Measurements from ENCODE around the gene GNAI2. TPM values are rescaled to one million over a fixed set of nuclear protein-coding genes. Genes with fewer than 3 reads are reported as not detected.
A peak's percentile ranks its signal among the peaks of the same experiment; 100 is the strongest.
"Not testable (repeated sequence)": the region's sequence is repeated elsewhere in the genome, so short reads cannot be mapped to it uniquely, and the experiment has no call there.

Gene GNAI2
- total RNA-seq, 1 experiment from 2014 or later: 403 TPM

DNA sequence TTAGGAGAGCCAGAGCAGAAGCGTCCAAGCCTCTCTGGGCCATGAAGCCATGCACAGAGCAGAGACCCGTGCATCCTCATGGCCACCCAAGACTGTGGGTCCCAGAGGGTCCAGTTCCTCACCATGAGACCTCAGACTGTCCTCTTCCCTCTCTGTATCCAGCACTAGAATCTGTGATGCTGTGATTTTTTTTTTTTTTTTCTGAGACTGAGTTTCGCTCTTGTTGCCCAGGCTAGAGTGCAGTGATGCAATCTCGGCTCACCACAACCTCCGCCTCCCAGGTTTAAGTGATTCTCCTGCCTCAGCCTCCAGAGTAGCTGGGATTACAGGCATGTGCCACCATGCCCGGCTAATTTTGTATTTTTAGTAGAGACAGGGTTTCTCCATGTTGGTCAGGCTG, 8.8 kb downstream of the GNAI2 start:
- DNase-seq (ENCODE audit: low read depth): not testable (repeated sequence)

DNA sequence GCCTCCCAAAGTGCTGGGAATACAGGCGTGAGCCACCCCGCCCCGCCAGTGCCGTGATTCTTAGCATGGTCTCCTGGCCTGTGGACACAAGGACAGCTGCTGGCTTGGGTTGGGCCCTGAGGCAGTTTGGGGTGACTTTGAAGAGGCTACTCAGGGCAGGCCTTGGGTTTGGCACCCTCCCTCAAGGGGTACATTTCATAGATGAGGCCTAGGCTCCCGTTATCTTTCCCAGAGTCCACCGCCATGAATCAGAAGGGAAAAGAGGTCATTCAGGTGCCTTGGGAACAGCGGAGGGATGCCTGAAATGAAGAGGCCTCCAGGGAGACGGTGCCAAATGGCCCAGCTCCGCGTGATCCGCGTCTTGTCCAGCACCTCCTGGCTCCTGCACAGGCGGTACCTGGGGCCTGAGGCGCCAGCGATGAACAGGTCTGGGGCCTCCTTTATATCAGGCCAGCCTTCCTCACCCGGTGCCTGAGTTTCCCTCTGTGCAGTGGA, 9.3 kb downstream of the GNAI2 start:
- DNase-seq (ENCODE audit: low read depth): no peak

DNA sequence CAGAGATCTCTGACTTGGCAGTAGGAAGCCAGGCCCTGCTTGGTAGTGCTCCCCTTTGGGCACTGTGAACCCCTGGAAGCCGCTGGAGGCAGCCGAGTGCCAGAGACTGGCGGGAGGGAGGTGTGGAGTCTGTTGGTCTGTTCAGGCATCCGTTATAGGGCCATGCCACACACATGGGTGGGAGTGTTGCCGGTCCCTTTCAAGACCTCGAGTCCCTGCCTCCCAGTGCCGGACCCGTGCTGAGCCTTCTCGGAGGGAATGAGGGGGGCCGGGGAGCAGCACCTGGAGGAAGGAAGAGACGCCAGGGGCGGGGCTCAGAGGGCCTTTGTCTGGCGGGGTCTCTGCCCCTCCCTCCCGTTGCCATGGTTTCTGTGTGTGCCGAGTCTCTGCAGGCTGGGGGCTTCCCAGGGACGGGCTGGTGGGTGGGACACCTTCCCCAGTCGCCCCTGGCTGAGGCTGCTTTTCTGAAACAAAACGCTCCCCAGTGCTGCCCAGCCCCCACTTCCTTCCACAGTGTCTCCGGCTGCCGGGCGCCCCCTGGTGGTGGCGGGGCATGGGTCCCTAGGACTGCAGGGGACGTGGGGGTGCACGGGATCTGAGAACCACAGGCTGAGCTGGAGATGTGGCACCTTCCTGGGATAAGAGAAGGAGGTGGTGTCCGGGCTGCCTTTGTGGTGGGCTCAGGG, 10.0 kb downstream of the GNAI2 start:
- no peak for DNase-seq (ENCODE audit: low read depth)

DNA sequence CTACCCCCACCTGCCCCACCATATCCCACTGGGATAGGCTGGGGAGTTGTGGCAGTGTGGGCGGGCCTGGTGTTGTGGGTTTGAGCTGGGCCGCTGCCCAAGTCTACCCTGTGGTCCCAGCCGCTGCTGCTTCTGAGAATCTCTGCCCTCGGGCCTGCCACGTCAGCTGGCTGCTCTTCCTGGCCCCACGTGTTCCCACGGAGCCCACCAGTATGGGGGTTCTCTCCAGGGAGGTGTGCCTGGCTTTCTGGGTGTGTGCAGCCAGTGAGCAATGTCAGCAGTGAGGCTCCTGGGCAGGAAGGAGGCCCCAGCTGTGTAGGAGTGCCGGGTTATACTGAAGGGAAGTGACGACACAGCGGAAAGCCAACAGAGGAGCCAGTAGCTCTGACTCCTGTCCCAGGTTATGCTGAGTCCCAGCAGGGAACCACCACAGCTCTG, 10.5 kb downstream of the GNAI2 start:
- DNase-seq (ENCODE audit: low read depth): peak; percentile 99

DNA sequence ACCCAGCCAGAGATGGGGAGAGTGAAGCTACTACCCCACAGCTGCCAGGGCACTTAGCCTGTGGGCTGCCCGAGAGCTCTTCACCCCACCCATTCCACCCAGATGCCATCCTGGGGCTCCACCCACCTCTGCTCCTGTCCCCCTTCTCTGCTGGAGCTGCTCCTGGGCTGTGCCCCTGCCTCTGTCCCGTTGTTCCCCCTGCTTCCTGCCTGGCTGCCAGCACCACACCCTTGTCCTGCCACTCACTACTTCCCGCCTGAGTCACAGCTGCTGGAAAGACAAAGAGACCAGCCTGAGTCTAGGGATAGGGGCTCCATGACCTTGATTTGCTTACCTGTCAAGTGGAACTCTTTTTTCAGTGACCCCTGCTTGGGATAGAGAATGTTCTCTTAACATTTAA, 12.4 kb downstream of the GNAI2 start:
- peak; percentile 84 for DNase-seq (ENCODE audit: low read depth)

DNA sequence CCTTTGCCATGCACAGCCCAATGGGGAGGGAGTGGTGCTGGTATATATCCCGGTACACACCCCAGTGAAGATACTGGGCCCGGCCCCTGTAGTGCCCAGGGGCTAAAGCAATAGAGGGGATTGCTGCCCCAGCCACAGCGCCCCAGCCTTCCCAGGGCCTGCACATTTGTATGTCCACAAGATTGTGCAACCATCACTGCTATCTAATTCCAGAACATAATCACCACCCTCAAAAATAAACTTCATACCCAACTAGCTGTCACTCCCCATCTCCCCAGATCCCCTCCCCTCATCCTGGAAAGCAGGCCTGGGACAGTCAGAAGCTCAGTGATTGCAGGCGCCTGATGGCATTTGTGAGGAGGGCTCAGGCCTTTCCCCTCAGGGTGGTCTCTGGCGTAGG, 13.5 kb downstream of the GNAI2 start:
- no peak for DNase-seq (ENCODE audit: low read depth)

DNA sequence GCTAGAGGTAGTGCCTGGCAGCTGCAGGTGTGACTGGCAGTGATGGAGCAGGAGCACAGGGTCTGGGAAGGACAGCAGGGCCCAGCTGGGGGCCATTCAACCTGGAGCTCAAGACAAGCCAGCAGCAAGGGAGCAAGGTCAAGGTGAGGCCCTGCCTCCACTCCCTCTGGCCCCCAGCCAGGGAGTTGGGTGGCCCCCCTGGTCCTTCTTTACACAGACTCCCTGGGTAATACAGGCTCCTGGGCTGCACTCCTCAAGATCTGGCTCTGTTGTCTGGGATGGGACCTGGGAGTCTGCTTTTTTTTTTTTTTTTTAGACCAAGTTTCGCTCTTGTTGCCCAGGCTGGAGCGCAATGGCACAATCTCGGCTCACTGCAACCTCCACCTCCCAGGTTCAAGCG, 14.5 kb downstream of the GNAI2 start:
- no peak for DNase-seq (ENCODE audit: low read depth)

DNA sequence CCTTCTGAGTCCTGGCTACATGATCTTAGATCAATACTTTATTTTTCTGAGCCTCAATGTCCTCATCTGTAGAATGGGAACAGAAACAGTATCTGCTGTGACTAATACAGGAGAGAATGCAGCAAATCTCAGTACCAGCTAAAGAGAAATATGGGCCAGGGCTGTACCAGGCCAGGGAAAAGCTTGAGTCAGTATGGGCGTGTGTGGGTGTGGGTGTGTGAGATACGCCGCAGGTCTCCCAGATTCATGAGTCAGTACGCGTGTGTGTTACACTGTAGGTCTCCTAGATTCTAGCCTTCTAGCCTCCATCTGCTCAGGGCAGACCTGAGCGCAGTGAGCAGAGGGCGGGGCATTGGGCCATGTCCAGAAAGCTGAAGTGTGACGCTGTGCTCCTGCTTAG, 15.2 kb downstream of the GNAI2 start:
- peak; percentile 95 for DNase-seq (ENCODE audit: low read depth)

DNA sequence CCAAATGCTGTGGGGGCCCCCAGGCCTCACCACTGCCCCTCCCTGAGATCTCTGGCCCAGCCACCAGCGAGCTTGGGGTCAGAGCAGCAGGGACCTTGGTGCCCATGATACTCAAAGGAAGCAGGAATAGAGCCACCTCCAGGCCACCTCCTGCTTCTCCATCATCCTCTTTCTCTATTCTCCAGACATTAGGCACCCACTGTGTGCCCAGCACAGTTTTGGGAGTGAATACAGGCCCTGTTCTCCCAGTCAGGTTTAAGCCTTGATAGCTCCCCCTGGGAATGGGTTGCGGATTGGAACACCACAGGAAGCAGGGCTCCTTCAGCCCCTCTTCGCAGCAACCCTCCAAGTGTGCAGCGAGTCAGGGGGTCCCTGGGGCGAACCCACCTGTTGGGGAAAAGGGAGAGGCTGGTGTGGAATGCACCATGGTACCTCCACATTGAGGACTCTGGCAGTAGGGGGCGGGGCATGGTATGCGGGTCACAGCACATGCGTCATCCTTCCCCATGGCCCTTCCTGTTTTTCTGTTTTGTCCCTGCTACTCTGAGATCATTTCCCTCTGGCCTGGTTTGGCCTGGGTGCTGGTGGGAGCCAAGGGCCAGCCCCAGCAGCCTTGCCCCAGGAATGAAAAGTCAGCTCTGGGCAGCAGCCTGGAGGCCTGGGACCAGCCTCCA, 18.7 kb downstream of the GNAI2 start:
- peak; percentile 73 for DNase-seq (ENCODE audit: low read depth)

DNA sequence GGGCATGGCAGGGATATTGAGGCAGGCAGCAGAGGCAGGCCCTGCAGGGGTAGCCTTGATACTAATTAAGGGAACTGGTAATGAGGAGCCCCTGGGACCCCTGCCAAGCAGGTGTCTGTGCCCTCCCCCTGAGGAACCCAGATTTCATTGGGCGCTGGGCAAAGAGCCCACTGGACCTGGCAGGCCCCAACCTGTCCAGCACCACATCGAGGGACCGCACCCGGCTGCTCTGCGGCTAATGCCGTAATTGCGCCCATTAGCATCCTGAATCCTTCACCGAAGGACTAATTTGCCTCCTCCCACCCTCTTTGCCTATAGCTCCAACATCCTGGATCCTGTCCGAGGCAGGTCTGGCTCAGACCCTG, 19.2 kb downstream of the GNAI2 start:
- no peak for DNase-seq (ENCODE audit: low read depth)

DNA sequence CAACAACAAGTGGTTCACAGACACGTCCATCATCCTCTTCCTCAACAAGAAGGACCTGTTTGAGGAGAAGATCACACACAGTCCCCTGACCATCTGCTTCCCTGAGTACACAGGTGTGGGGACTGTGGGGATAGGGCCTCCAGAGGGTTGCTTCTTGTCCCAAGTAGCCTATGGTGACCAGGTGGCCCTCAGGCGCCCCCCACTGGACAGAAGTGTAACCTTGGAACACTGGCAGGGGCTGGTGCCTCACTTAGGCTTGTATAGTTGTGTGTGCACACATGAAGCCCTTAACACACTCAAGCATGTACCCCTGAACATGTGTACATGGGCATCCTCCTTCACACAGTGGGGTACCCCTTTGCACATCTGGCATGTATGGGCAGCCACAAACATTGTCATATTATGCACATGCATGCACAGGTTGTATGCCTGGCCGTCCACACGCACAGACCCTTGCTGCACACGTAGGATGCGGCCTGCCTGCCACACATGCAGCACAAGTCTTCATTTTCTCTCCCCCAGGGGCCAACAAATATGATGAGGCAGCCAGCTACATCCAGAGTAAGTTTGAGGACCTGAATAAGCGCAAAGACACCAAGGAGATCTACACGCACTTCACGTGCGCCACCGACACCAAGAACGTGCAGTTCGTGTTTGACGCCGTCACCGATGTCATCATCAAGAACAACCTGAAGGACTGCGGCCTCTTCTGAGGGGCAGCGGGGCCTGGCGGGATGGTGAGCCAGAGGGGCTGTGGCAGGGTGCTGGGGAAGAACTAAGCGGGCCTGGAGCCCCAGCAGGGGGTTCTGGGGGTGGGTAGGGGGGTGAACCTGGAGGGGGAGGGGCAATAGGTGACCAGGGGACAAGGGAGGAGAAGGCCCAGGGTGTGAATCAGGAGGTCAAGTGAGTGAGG, 21.2 kb downstream of the GNAI2 start:
- peak; percentile 52 for DNase-seq (ENCODE audit: low read depth)

DNA sequence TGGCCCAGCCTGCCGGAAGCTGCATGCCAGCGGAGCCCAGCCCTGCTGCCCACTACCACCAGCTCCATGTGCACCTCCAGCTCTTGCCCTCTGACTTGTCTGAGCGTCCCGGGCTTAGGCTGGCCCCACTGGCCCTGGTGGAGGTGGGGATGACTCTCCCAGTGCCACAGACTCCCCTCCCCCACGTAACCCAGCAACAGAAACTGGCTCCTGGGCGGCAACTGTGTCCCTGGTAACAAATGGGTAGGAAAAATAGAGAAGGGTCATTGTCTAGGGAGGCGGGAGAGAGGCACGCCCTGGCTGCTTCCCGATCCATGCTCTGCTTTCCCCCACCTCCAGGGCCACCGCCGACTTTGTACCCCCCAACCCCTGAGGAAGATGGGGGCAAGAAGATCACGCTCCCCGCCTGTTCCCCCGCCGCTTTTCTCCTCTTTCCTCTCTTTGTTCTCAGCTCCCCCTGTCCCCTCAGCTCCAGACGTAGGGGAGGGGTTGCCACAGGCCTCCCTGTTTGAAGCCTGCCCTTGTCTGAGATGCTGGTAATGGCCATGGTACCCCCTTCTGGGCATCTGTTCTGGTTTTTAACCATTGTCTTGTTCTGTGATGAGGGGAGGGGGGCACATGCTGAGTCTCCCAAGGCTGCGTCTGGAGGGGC, 22.2 kb downstream of the GNAI2 start:
- DNase-seq (ENCODE audit: low read depth): no peak

DNA sequence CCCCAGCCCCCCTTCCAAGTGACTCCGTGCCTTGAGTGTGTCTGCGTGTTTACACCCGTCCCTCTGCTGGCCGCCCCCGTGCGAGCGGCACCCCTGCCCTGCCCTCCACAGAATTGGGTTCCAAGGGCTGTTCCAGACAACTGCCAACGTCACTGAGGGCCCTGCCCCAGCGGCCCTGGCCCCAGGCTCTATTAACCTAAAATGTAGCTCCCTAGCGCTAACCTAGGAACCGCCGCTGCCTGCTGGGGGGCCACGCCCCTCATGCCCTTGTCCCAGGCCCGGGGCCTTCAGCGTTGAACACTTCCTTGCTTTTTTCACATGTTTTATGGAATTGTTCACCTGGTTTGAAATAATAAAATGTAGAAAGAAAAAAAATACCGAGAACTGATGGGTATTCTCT, 23.0 kb downstream of the GNAI2 start:
- DNase-seq (ENCODE audit: low read depth): no peak

DNA sequence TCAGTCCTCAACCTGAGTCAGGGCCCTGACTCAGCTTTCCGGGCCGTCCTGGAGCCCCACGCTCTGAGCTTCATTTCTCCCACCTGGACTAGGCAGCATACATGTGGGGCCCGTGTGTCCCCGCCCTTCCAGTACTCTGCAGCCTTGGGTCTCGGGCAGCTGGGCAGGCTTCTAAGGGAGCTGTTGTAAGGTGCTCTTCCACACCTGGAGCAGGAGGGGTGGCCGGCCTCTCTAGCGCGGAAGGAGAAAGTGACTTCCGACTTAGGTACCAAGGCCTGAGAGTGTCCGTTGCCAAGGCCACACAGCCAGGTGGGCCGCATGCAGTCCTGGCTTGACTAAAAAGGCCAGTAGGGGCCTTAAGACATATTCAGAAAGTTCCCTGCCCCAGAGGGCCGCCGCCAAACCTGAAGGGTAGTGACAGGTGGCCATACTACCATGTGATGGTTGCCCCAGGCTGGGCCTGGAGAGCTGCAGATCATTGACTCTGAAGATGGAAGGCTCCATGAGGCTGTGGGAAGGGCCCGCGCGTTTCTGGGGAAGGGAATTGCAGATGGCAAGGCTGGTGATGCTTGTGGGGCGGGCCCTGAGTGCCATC, 23.5 kb downstream of the GNAI2 start:
- no peak for DNase-seq (ENCODE audit: low read depth)

DNA sequence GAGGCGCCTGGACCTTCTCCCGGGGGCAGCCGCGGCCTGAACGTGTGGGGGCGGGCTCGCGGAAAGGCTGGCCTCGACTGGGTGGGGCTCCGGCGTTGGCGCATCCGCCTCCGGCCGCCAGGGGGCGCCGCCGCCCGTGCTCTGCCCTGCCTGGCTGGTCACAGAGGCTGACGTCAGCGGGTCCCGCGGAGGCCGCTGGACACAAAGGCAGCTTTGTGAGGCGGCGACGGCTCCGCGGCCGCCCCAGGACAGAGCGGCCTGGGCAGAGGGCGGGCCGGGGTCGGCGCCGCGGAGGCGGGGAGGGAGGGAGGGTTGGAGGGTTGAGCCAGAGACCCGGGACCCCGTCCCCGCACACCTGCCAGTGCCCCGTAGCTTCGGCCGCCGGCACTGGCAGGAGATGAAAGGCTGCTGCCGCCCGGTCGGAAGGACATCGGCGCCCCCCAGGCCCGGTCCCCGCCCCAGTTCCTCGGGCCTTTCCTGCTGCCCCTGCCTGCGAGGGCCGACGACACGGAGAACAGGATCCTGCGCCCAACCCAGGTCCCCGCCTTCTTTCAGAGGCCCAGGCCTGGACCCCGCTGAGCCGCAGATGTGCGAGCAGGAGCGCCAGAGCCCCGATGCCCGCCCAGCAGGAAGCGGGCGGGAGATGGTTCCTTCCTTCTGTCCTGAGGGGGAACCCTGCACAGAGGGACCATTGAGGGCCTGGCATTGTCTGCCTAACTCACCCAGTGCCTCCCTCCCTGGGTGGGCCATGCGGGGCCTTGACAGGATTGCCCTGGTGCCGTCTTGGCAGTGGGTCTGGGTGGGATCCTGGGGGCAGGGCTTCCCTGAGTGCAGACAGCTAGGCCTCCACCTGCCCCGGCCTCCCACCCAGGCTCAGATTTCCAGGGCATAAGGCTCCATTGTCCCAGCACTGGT, 24.3 kb downstream of the GNAI2 start:
- DNase-seq (ENCODE audit: low read depth): peak; percentile 91

DNA sequence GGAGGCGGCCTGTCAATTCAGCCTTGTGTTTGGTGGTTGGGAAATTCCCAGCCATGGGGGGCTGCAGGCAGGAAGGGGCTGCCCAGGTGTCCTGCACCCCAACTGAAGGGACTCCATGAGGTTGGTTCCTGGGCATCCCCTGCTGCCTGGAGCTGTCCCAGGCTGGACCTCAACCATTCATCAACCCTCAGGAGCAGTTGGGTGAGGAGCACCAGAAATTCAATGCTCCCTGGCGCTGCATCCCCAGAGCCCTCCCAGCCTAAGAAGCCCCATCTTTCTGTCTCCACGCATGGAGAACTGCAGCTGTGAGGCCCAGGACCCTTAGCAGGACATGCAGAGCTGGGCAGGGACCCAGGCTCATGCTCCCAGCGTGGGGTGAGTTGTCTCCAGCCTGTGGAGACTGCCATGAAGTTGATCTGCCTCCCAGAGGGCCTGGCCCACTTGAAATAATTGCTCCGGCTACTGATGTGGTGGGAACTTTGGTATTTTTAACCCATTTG, 25.0 kb downstream of the GNAI2 start:
- DNase-seq (ENCODE audit: low read depth): no peak

DNA sequence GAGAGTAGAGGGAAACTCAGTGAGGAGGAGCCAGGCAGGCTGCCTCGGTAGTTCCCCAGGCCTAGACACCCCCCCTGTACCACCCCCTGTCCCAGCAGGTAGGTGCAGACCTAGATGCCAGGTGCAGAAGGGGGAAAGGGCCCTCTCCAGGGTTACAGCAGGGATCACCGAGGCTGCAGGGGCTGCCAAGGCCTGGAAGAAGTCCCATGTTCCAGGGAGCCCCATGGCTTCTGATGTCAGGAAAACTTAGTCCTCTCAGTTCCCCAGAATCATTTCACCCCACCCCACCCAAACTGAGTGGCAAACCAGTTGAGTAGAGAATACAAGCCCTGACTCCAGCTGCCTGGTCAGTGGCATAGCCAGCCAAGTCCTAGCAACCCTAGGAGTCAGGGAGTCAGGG, 25.5 kb downstream of the GNAI2 start:
- DNase-seq (ENCODE audit: low read depth): no peak

DNA sequence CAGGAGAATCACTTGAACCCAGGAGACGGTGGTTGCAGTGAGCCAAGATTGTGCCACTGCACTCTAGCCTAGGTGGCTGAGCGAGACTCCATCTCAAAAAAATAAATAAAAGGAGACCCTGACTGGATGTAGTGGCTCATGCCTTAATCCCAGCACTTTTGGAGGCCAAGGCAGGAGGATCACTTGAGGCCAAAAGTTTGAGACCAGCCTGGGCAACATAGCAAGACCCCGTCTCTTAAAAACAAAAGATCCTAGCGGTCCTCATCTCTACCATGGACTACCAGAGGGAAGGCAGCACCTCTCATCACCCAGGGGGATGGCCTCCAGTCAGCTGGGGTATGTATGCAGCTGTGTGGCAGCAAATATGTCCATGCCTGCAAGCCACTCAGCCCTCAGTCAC, 26.2 kb downstream of the GNAI2 start:
- not testable (repeated sequence) for DNase-seq (ENCODE audit: low read depth)

DNA sequence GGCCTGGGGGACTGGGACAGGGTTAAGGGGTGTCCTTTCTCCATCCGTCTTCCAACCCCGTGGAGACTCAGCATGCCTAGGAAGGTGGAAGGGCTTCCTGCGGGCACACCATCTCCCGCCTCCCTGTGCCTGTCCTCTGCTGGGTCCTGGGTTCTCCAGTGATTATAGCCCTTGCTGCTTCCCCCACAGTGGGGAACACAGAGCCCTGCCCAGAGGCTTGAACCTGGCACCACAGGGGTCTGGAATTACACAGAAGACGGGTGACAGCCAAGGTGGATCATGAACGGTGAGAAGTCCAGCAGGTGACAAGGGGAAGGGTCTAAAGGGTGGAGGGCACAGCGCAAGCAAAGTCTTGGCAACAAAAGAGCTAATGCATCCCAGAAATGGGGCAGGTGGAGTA, 26.8 kb downstream of the GNAI2 start:
- DNase-seq (ENCODE audit: low read depth): no peak

All from HT1080 (cell line).